ENCODE results near the gene OLFML2A.

The OLFML2A gene

GRCh38 chr9:124761710-124762109, 15.2 kb upstream of the OLFML2A start:
- Mint-ChIP-seq H3K9me3 (no peaks in the 10 kb centered on the region), H3K27ac (no peak overlapping the region), H3K4me3 (no peak overlapping the region), H3K27me3 (ENCODE audit: low read depth) (peaks cover 35% of the 10 kb centered on the region), H3K36me3 (ENCODE audit: low read depth) (peaks cover 4% of the 10 kb centered on the region), H3K4me1 (peaks cover 21% of the 10 kb centered on the region)
- no peak for TF ChIP-seq CTCF (IDR thresholded peaks at IDR 0.05; ENCODE audit: unreplicated experiment in 3 of 3)

GRCh38 chr9:124762633-124763032, 14.3 kb upstream of the OLFML2A start:
- peaks cover 4% of the 10 kb centered on the region for H3K36me3 Mint-ChIP-seq (ENCODE audit: low read depth)
- TF ChIP-seq CTCF (IDR thresholded peaks at IDR 0.05; ENCODE audit: unreplicated experiment in 3 of 3) = no peak
- no peak overlapping the region for H3K27ac Mint-ChIP-seq
- H3K4me1 Mint-ChIP-seq = peaks cover 14% of the 10 kb centered on the region
- peaks cover 44% of the 10 kb centered on the region for H3K27me3 Mint-ChIP-seq (ENCODE audit: low read depth)
- H3K4me3 Mint-ChIP-seq = no peak overlapping the region
- H3K9me3 Mint-ChIP-seq = no peaks in the 10 kb centered on the region

- H3K36me3 Mint-ChIP-seq (ENCODE audit: low read depth) = peaks cover 4% of the 10 kb centered on the region
- no peak overlapping the region for H3K27ac Mint-ChIP-seq
- peaks cover 67% of the 10 kb centered on the region for H3K27me3 Mint-ChIP-seq (ENCODE audit: low read depth)
Observed at GRCh38 chr9:124764774-124765438, 12.0 kb upstream of the OLFML2A start.

GRCh38 chr9:124765439-124765835, 11.5 kb upstream of the OLFML2A start:
- H3K9me3 Mint-ChIP-seq = no peaks in the 10 kb centered on the region

More at GRCh38 chr9:124764774-124765438, 12.0 kb upstream of the OLFML2A start:
- peaks cover 11% of the 10 kb centered on the region for H3K4me1 Mint-ChIP-seq
- no peak overlapping the region for H3K4me3 Mint-ChIP-seq
- no peaks in the 10 kb centered on the region for H3K9me3 Mint-ChIP-seq
- TF ChIP-seq CTCF (IDR thresholded peaks at IDR 0.05; ENCODE audit: unreplicated experiment in 3 of 3) = peak; percentile 23 to 46 (median 28)

GRCh38 chr9:124766326-124766725, 10.6 kb upstream of the OLFML2A start:
- no peak for TF ChIP-seq CTCF (IDR thresholded peaks at IDR 0.05; ENCODE audit: unreplicated experiment in 3 of 3)
- Mint-ChIP-seq H3K4me1 (peaks cover 11% of the 10 kb centered on the region), H3K27ac (no peak overlapping the region)

More at GRCh38 chr9:124765439-124765835, 11.5 kb upstream of the OLFML2A start:
- H3K27me3 Mint-ChIP-seq (ENCODE audit: low read depth) = peaks cover 72% of the 10 kb centered on the region
- no peak overlapping the region for H3K4me3 Mint-ChIP-seq
- no peak for TF ChIP-seq CTCF (IDR thresholded peaks at IDR 0.05; ENCODE audit: unreplicated experiment in 3 of 3)
- H3K36me3 Mint-ChIP-seq (ENCODE audit: low read depth) = peaks cover 4% of the 10 kb centered on the region
- H3K4me1 Mint-ChIP-seq = peaks cover 11% of the 10 kb centered on the region
- H3K27ac Mint-ChIP-seq = no peak overlapping the region

More at GRCh38 chr9:124766326-124766725, 10.6 kb upstream of the OLFML2A start:
- Mint-ChIP-seq H3K4me3 (no peak overlapping the region), H3K9me3 (no peaks in the 10 kb centered on the region), H3K36me3 (ENCODE audit: low read depth) (peaks cover 4% of the 10 kb centered on the region), H3K27me3 (ENCODE audit: low read depth) (peaks cover 73% of the 10 kb centered on the region)
